ENCODE measurements around the gene TAS2R7.
"Not testable (repeated sequence)": the region's sequence is repeated elsewhere in the genome, so short reads cannot be mapped to it uniquely, and the experiment has no call there.

TAS2R7 gene

GRCh38 chr12:10801741-10802140, 686 bp downstream of the TAS2R7 start:
- no peak for DNase-seq (ENCODE audit: insufficient read length)
- TF ChIP-seq TAF1 (IDR thresholded peaks at IDR 0.05; ENCODE audit: borderline replicate concordance, low read depth, low read length) (no peak), POLR2AphosphoS5 (IDR thresholded peaks at IDR 0.05; ENCODE audit: low read depth, low read length) (no peak), POLR2A (IDR thresholded peaks at IDR 0.05; ENCODE audit: low read depth, low read length) (no peak)
- no peak for FAIRE-seq

- DNase-seq (ENCODE audit: insufficient read length) (no peak), FAIRE-seq (no peak)
- TF ChIP-seq TAF1 (IDR thresholded peaks at IDR 0.05; ENCODE audit: borderline replicate concordance, low read depth, low read length) (no peak), POLR2A (IDR thresholded peaks at IDR 0.05; ENCODE audit: low read depth, low read length) (no peak), POLR2AphosphoS5 (IDR thresholded peaks at IDR 0.05; ENCODE audit: low read depth, low read length) (no peak)
Measured at GRCh38 chr12:10794222-10794621, 8.2 kb downstream of the TAS2R7 start.

DNA sequence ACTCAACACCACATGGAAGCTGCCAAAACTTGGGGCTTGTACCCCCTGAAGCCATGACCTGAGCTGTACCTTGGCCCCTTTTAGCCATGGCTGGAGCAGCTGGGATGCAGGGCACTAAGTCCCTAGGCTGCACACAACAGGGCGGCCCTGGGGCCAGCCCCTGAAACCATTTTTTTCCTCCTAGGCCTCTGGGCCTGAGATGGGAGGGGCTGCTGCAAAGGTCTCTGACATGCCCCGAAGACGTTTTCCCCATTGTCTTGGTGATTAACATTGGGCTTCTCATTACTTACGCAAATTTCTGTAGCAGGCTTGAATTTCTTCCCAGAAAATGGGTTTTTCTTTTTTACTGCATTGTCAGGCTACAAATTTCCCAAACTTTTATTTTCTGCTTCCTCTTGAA, 10.7 kb downstream of the TAS2R7 start:
- FAIRE-seq; DNase-seq (ENCODE audit: insufficient read length): not testable (repeated sequence)

GRCh38 chr12:10783252-10783651, 19.2 kb downstream of the TAS2R7 start:
- TF ChIP-seq TAF1 (IDR thresholded peaks at IDR 0.05; ENCODE audit: borderline replicate concordance, low read depth, low read length) (no peak), POLR2A (IDR thresholded peaks at IDR 0.05; ENCODE audit: low read depth, low read length) (no peak), POLR2AphosphoS5 (IDR thresholded peaks at IDR 0.05; ENCODE audit: low read depth, low read length) (no peak)
- DNase-seq (ENCODE audit: insufficient read length) (no peak), FAIRE-seq (no peak)

GRCh38 chr12:10779103-10779502, 23.3 kb downstream of the TAS2R7 start:
- TF ChIP-seq POLR2AphosphoS5 (IDR thresholded peaks at IDR 0.05; ENCODE audit: low read depth, low read length) (no peak), POLR2A (IDR thresholded peaks at IDR 0.05; ENCODE audit: low read depth, low read length) (no peak), TAF1 (IDR thresholded peaks at IDR 0.05; ENCODE audit: borderline replicate concordance, low read depth, low read length) (no peak)
- DNase-seq (ENCODE audit: insufficient read length) (no peak), FAIRE-seq (no peak)

GRCh38 chr12:10771132-10771733, 31.2 kb downstream of the TAS2R7 start:
- no peak for DNase-seq (ENCODE audit: insufficient read length)
- TF ChIP-seq POLR2AphosphoS5 (IDR thresholded peaks at IDR 0.05; ENCODE audit: low read depth, low read length) (no peak), POLR2A (IDR thresholded peaks at IDR 0.05; ENCODE audit: low read depth, low read length) (no peak), TAF1 (IDR thresholded peaks at IDR 0.05; ENCODE audit: borderline replicate concordance, low read depth, low read length) (no peak)
- FAIRE-seq: no peak

DNA sequence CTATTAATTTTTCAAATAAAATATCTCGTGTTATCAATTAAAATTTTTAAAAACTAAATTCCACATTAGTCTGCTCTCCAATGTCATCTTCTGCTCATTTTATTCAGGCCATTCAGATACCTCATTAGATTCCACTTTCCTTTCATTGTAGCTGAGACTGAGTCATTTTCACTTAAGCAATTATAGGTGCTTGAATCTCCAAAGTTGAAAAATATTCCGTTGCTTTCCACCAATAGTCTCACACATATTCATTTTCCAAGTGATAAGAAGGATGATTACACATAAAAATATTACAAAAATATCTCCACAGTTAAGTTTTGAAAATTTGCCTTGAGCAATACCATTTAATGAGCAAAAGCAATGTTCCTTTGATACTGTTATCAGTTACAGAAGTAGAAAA, 42.8 kb downstream of the TAS2R7 start:
- no peak for TF ChIP-seq POLR2A (IDR thresholded peaks at IDR 0.05; ENCODE audit: low read depth, low read length)
- no peak for TF ChIP-seq POLR2AphosphoS5 (IDR thresholded peaks at IDR 0.05; ENCODE audit: low read depth, low read length)
- no peak for TF ChIP-seq TAF1 (IDR thresholded peaks at IDR 0.05; ENCODE audit: borderline replicate concordance, low read depth, low read length)
- DNase-seq (ENCODE audit: insufficient read length) (no peak), FAIRE-seq (no peak)

DNA sequence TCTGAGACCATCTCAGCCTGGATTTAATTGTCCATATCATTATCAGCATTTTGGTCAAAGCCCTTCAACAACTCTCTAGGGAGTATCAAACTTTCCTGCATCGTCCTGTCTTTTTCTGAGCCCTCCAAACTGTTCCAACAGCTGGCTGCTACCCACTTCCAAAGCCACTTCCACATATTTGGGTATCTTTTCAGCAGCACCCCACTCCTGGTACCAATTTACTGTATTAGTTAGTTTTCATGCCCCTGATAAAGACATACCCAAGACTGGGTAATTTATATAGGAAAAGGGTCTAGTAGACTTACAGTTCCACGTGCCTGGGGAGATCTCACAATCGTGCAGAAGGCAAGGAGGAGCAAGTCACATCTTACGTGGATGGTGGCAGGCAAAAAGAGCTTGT, 46.2 kb downstream of the TAS2R7 start:
- no peak for DNase-seq (ENCODE audit: insufficient read length)

GRCh38 chr12:10753059-10753458, 49.4 kb downstream of the TAS2R7 start:
- no peak for TF ChIP-seq POLR2AphosphoS5 (IDR thresholded peaks at IDR 0.05; ENCODE audit: low read depth, low read length)
- TF ChIP-seq POLR2A (IDR thresholded peaks at IDR 0.05; ENCODE audit: low read depth, low read length): no peak
- TF ChIP-seq TAF1 (IDR thresholded peaks at IDR 0.05; ENCODE audit: borderline replicate concordance, low read depth, low read length): no peak
- FAIRE-seq (no peak), DNase-seq (ENCODE audit: insufficient read length) (no peak)

More for the DNA sequence above, 46.2 kb downstream of the TAS2R7 start:
- FAIRE-seq: no peak
- no peak for TF ChIP-seq POLR2A (IDR thresholded peaks at IDR 0.05; ENCODE audit: low read depth, low read length)
- no peak for TF ChIP-seq TAF1 (IDR thresholded peaks at IDR 0.05; ENCODE audit: borderline replicate concordance, low read depth, low read length)
- no peak for TF ChIP-seq POLR2AphosphoS5 (IDR thresholded peaks at IDR 0.05; ENCODE audit: low read depth, low read length)
